GM12878 (cell line): ENCODE data around the gene MRTFA. TPM values are rescaled to one million over a fixed set of nuclear protein-coding genes. Genes with fewer than 3 reads are reported as not detected.

ENCODE experiments used
- ATAC-seq: fragments of 200-7000 bp; cut with Tn5 transposase; 3 replicates; pipeline ENCODE4 v1.9.1; 2020; ENCODE audit warnings: mild to moderate bottlenecking, moderate library complexity
- BruUV-seq: library from RNA; stranded (reverse); fragments of 400-500 nt; replicated peaks from 2 replicates; lab custom pipeline; 2021; lab: Mats Ljungman, UMichigan
- CTCF ChIA-PET: fragments of 300-600 bp; sonication (Branson Sonifier 250); formaldehyde crosslinking; extraction: SDS; loops from one replicate; lab custom pipeline; 2021; ENCODE audit warnings: inconsistent platforms; lab: Yijun Ruan, JAX
- POLR2A ChIA-PET: fragments of 350-600 bp; formaldehyde crosslinking; extraction: SDS; loops from one replicate; lab custom pipeline; 2021; ENCODE audit warnings: inconsistent platforms; lab: Charles Lee
- RAD21 ChIA-PET: fragments of 300-600 bp; sonication (Branson Sonifier 250); formaldehyde crosslinking; loops from one replicate; lab custom pipeline; 2023; ENCODE audit warnings: antibody characterized with exemption; ENCODE audit not compliant: unreplicated experiment; lab: Charles Lee
- SMC1A ChIA-PET: fragments of 300-600 bp; sonication (Branson Sonifier 250); formaldehyde crosslinking; loops from one replicate; lab custom pipeline; 2023; ENCODE audit not compliant: unreplicated experiment, uncharacterized antibody; lab: Charles Lee
- DNase-seq: peaks from one replicate; pipeline ENCODE4 v3.0.0-alpha.2; 2011; ENCODE audit warnings: low read depth, low spot score
- FAIRE-seq: peaks from 3 replicates; lab custom pipeline; 2011; peaks lifted over from hg19 to GRCh38; lab: Jason Lieb, UNC
- H2AFZ ChIP-seq: 2 replicates; pipeline ENCODE4 v1.6.0; 2011; ENCODE audit warnings: low read depth, low read length, control low read depth; ENCODE audit not compliant: control insufficient read depth
- H3K27ac ChIP-seq: 2 replicates; pipeline ENCODE4 v1.5.1; 2011; ENCODE audit warnings: control low read depth; ENCODE audit not compliant: control insufficient read depth, insufficient read depth
- H3K27me3 ChIP-seq, 2 experiments: replicated peaks in 1 of 2; 2 replicates each; pipeline versions ENCODE4 v1.6.0 to v1.6.1; 2011; ENCODE audit warnings: low read length in 1 of 2; ENCODE audit not compliant: control insufficient read depth in 2 of 2, insufficient read depth in 2 of 2
- H3K36me3 ChIP-seq, 2 experiments: 2 replicates each; pipeline ENCODE4 v1.5.1; 2011; ENCODE audit warnings: low read length in 1 of 2; ENCODE audit not compliant: control insufficient read depth in 2 of 2, insufficient read depth in 2 of 2
- H3K4me1 ChIP-seq: 2 replicates; pipeline ENCODE4 v1.6.1; 2011; ENCODE audit warnings: mild to moderate bottlenecking, low read length, moderate library complexity, mixed read lengths; ENCODE audit not compliant: control insufficient read depth, insufficient read depth
- H3K4me2 ChIP-seq: 2 replicates; pipeline ENCODE4 v1.6.0; 2011; ENCODE audit warnings: control low read depth; ENCODE audit not compliant: control insufficient read depth, insufficient read depth
- H3K4me3 ChIP-seq: fragments of 200-600 bp; sonication (generic); 2 replicates; pipeline ENCODE4 v1.5.1; 2016
- H3K79me2 ChIP-seq: 2 replicates; pipeline ENCODE4 v1.6.0; 2011; ENCODE audit warnings: low read length; ENCODE audit not compliant: control insufficient read depth, insufficient read depth
- H3K9ac ChIP-seq: 2 replicates; pipeline ENCODE4 v1.8.0; 2011; ENCODE audit warnings: low read length, control low read depth, mixed read lengths; ENCODE audit not compliant: control insufficient read depth, insufficient read depth
- H3K9me3 ChIP-seq: replicated peaks from 3 replicates; pipeline ENCODE4 v1.5.1; 2011; ENCODE audit warnings: mild to moderate bottlenecking, low read length; ENCODE audit not compliant: control insufficient read depth, insufficient read depth
- H4K20me1 ChIP-seq: 2 replicates; pipeline ENCODE4 v1.6.0; 2011; ENCODE audit not compliant: control insufficient read depth, insufficient read depth
- BRCA1 ChIP-seq: IDR thresholded peaks from 2 replicates; pipeline ENCODE4 v1.6.1; 2011; ENCODE audit warnings: low read depth, low read length, improper control_type of control experiment
- CREM ChIP-seq: IDR thresholded peaks from 2 replicates; pipeline ENCODE4 v1.6.1; 2014; ENCODE audit warnings: antibody characterized with exemption, low read depth
- HDGF ChIP-seq: fragments of 450-650 bp; IDR thresholded peaks from 2 replicates; pipeline ENCODE4 v1.6.1; 2016; ENCODE audit warnings: antibody characterized with exemption
- LARP7 ChIP-seq: fragments of 450-650 bp; IDR thresholded peaks from 2 replicates; pipeline ENCODE4 v1.6.1; 2017; ENCODE audit warnings: mild to moderate bottlenecking
- SMC3 ChIP-seq: IDR thresholded peaks from 2 replicates; pipeline ENCODE4 v1.6.1; 2011; ENCODE audit warnings: low read length, improper control_type of control experiment, borderline replicate concordance
- TAF1 ChIP-seq: IDR thresholded peaks from 2 replicates; pipeline ENCODE4 v1.6.1; 2011; ENCODE audit warnings: mild to moderate bottlenecking, low read depth, low read length, borderline replicate concordance
- WRNIP1 ChIP-seq: IDR thresholded peaks from 2 replicates; pipeline ENCODE4 v1.6.1; 2011; ENCODE audit warnings: low read depth, low read length, improper control_type of control experiment, borderline replicate concordance
- ZNF207 ChIP-seq: fragments of 450-650 bp; IDR thresholded peaks from 2 replicates; pipeline ENCODE4 v1.6.1; 2014; ENCODE audit warnings: antibody characterized with exemption, mild to moderate bottlenecking, borderline replicate concordance
- ZNF622 ChIP-seq: fragments of 450-650 bp; IDR thresholded peaks from 2 replicates; pipeline ENCODE4 v1.6.1; 2017; ENCODE audit warnings: mild to moderate bottlenecking, inconsistent platforms
- WGBS: methylation state at CpG from one replicate; pipeline ENCODE4 v1.1.6; 2016; ENCODE audit warnings: low lambda C conversion rate; ENCODE audit not compliant: insufficient replicate concordance, insufficient coverage; ENCODE audit errors: missing lambda C conversion rate; 5-methylcytosine and 5-hydroxymethylcytosine counted together
- in situ Hi-C: fragments of 300-500 bp; cut with MboI; formaldehyde crosslinking; loops from 9 replicates; pipeline ENCODE4 v1.14.3; 2018; ENCODE audit warnings: mixed read lengths
- intact Hi-C: fragments of 100-400 bp; cut with micrococcal nuclease; formaldehyde crosslinking; loops from one replicate; pipeline ENCODE4 v1.14.2; 2022; ENCODE audit not compliant: unreplicated experiment
- polyA plus RNA-seq, 11 experiments: library from polyadenylated mRNA; depleted of rRNA in 4 of 11; unstranded in 6 of 11; stranded (reverse) in 5 of 11; fragments of >200 nt; fragmentation: Nextera tagmentation in 4 of 11; fragmentation: Illumina TruSeq in 1 of 11; extraction: Ambion mirVana in 4 of 11; extraction: Trizol in 1 of 11; gene quantifications; 1 replicate in 1 of 11; 2 replicates in 10 of 11; pipeline versions ENCODE4 v1.2.1 to v1.2.3, GENCODE V29; 2011 to 2016; ENCODE audit warnings: inconsistent platforms in 2 of 11, missing spikeins in 2 of 11, low read depth in 1 of 11
- total RNA-seq, 4 experiments: library from RNA; depleted of rRNA in 3 of 4; stranded (reverse); fragments of >200 nt in 3 of 4; fragmentation: Illumina TruSeq in 1 of 4; extraction: Trizol in 1 of 4; gene quantifications; 2 replicates each; pipeline versions ENCODE4 v1.2.1 to v1.2.3, GENCODE V29; 2013 to 2021
- TF ChIP-seq, protein P1 (sequence below): fragments of 450-650 bp; formaldehyde crosslinking; IDR thresholded peaks from 2 replicates; pipeline ENCODE4 v1.5.0; 2022; ENCODE audit warnings: mild to moderate bottlenecking, missing genetic modification characterization
- TF ChIP-seq, protein P2 (sequence below): IDR thresholded peaks from 2 replicates; pipeline ENCODE4 v1.6.1; 2011; ENCODE audit warnings: mild to moderate bottlenecking, low read depth, low read length, moderate library complexity; ENCODE audit not compliant: insufficient replicate concordance

The MRTFA gene
- total and polyA plus RNA-seq, 10 of the 15 experiments (the other 5 are each of a cell fraction or from before 2014, with no cell fraction given) = 2.0 to 63.9 (median 17.9) TPM

DNA sequence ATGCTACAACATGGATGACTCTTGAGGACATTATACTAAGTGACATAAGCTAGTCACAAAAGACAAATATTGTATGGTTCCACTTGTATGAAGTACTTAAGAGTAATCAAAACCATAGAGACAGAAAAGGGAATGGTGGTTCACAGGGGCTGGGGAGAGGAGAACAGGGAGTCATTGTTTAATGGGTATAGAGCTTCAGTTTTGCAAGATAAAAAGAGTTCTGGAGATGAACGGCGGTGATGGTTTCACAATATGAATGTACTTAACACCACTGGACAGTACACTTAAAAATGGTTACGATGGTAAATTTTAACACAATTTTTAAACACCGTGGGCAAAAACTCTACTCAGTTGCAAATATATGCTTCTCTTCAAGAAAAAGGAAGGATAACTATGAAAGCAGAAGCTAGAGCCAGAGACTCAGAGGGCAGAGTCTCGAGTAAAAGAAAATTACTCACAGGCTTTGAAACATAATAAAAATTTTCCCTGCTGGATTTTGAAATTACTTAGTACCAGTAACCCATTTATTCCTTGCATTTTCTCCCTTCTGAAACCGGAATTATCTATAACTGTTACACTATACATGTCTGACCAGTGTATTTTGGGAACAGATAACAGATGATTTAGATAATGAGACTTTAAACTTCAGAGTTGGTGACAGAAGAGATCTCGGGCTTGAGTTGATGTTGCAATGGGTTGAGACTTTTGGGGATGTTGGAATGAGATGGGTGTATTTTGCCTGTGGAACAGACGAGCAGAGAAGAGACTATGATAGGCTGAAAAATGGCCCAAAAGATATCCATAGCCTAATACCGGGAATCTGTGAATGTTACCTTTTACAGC lies 15.0 kb downstream of the MRTFA start:
- DNase-seq = no peak
- H3K79me2 ChIP-seq = peaks cover 41% of the 10 kb centered on the region
- POLR2A ChIA-PET = interaction anchor here (0.7 to 1.1 kb wide), 3 partner anchors 10 to 161 kb away, joined by 3 to 6 read pairs (median 3); no protein-coding TSS in a partner anchor
- peak; percentile 38 for ATAC-seq
- no peaks in the 10 kb centered on the region for H4K20me1 ChIP-seq
- no TSS peak for BruUV-seq
- CTCF ChIA-PET = interaction anchor here (0.7 to 1.0 kb wide), 2 partner anchors 88 to 97 kb away, joined by 3 read pairs; no protein-coding TSS in a partner anchor
- 82% methylated on average over 9 of the region's 9 CpGs for WGBS
- peaks cover 9% of the 10 kb centered on the region for H3K9me3 ChIP-seq
- H3K4me2 ChIP-seq = no peak overlapping the region
- no peak overlapping the region for H3K27ac ChIP-seq
- intact Hi-C loops (no loop called here), in situ Hi-C loops (no loop called here)
- H3K27me3 ChIP-seq = no peaks in the 10 kb centered on the region
- RAD21 ChIA-PET = no interaction called here
- TF ChIP-seq TAF1 = no peak
- TF ChIP-seq BRCA1 = no peak
- TF ChIP-seq CREM = no peak
- TF ChIP-seq SMC3 = no peak
- no peak for TF ChIP-seq LARP7
- TF ChIP-seq, protein P1, sequence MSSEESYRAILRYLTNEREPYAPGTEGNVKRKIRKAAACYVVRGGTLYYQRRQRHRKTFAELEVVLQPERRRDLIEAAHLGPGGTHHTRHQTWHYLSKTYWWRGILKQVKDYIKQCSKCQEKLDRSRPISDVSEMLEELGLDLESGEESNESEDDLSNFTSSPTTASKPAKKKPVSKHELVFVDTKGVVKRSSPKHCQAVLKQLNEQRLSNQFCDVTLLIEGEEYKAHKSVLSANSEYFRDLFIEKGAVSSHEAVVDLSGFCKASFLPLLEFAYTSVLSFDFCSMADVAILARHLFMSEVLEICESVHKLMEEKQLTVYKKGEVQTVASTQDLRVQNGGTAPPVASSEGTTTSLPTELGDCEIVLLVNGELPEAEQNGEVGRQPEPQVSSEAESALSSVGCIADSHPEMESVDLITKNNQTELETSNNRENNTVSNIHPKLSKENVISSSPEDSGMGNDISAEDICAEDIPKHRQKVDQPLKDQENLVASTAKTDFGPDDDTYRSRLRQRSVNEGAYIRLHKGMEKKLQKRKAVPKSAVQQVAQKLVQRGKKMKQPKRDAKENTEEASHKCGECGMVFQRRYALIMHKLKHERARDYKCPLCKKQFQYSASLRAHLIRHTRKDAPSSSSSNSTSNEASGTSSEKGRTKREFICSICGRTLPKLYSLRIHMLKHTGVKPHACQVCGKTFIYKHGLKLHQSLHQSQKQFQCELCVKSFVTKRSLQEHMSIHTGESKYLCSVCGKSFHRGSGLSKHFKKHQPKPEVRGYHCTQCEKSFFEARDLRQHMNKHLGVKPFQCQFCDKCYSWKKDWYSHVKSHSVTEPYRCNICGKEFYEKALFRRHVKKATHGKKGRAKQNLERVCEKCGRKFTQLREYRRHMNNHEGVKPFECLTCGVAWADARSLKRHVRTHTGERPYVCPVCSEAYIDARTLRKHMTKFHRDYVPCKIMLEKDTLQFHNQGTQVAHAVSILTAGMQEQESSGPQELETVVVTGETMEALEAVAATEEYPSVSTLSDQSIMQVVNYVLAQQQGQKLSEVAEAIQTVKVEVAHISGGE (CRISPR knock-in tag) = no peak
- no peak for TF ChIP-seq ZNF622
- TF ChIP-seq ZNF207 = no peak
- no peak for TF ChIP-seq HDGF
- TF ChIP-seq, protein P2, sequence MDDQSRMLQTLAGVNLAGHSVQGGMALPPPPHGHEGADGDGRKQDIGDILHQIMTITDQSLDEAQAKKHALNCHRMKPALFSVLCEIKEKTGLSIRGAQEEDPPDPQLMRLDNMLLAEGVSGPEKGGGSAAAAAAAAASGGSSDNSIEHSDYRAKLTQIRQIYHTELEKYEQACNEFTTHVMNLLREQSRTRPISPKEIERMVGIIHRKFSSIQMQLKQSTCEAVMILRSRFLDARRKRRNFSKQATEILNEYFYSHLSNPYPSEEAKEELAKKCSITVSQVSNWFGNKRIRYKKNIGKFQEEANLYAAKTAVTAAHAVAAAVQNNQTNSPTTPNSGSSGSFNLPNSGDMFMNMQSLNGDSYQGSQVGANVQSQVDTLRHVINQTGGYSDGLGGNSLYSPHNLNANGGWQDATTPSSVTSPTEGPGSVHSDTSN = no peak
- TF ChIP-seq WRNIP1 = no peak
- no peak overlapping the region for H2AFZ ChIP-seq
- no peak overlapping the region for H3K9ac ChIP-seq
- H3K4me3 ChIP-seq = no peak overlapping the region
- H3K36me3 ChIP-seq = no peaks in the 10 kb centered on the region
- H3K4me1 ChIP-seq = no peaks in the 10 kb centered on the region
- SMC1A ChIA-PET = interaction anchor here (0.6 to 2.5 kb wide), 5 partner anchors 12 to 134 kb away, joined by 3 to 10 read pairs (median 3); no protein-coding TSS in a partner anchor
- FAIRE-seq = no peak
